Measurements from ENCODE around the gene SORBS1. TPM values are rescaled to one million over a fixed set of nuclear protein-coding genes. Genes with fewer than 3 reads are reported as not detected.
A peak's percentile ranks its signal among the peaks of the same experiment; 100 is the strongest.

SORBS1 gene
- total RNA-seq, 1 donor from 2014 or later: 431 TPM

- DNase-seq (ENCODE audit: low spot score): no peak
Measured at GRCh38 chr10:95565336-95565735, 4.2 kb upstream of the SORBS1 start.

GRCh38 chr10:95564291-95564690, 3.1 kb upstream of the SORBS1 start:
- DNase-seq (ENCODE audit: low spot score): no peak

GRCh38 chr10:95562341-95562965, 1.3 kb upstream of the SORBS1 start:
- no peak for DNase-seq (ENCODE audit: low spot score)

DNA sequence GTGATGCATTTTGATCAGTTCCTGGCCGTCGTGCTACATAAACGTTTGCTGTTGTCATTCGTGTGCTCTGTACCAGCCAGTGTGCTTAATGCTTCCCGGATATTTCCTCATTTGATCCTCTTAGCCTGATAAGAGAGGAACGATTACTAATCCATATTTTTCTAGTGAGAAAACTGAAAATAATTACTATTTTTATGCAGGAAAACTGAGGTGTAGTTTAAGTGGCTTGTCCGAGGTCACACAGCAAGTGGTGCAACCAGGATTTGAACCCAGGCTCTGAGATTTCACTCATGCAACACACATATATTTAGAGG, 650 bp upstream of the SORBS1 start:
- DNase-seq (ENCODE audit: low spot score): no peak

GRCh38 chr10:95560278-95561176, 644 bp downstream of the SORBS1 start:
- peak; percentile 35 for DNase-seq (ENCODE audit: low spot score)

DNA sequence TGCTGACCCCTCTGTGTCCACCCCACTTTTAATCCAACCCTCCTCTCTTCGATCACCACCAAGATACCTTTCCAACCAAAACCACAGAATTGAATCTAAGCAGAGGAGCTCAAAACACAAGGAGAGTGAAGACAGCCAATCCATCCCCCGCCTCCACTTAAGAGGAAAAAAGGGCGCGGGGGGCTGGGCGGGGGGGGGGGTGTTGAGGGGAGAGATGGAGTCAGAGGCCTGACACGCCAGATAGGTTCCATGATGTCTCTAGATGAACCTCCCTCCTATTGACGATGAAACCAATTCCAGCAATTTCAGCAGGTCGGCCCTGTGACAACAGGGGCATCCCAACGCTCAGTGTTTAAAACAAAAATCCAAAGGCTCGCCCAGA, 1.3 kb downstream of the SORBS1 start:
- no peak for DNase-seq (ENCODE audit: low spot score)

DNA sequence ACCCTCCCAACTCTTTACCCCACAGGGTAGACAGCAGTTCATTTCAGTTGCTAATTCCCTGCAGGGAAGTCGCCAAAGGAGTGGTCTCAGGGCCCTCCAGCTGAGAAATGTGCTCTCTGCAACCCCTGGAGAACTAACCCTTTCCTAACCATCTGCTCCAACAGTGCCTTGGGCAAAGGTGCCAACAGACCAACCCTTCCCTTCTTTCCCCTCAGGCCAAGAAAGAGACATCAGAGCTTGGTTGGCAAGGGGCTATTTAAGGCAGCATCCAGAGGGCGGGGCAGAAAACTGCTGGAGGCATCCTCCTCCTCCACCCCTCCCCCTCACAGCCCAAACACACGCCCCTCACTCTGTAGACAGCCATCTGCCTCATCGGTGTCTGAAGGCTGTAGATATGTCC, 1.7 kb downstream of the SORBS1 start:
- no peak for DNase-seq (ENCODE audit: low spot score)

GRCh38 chr10:95558593-95559320, 2.4 kb downstream of the SORBS1 start:
- no peak for DNase-seq (ENCODE audit: low spot score)

- DNase-seq (ENCODE audit: low spot score): no peak
Measured at GRCh38 chr10:95556994-95557767, 4.0 kb downstream of the SORBS1 start.

DNA sequence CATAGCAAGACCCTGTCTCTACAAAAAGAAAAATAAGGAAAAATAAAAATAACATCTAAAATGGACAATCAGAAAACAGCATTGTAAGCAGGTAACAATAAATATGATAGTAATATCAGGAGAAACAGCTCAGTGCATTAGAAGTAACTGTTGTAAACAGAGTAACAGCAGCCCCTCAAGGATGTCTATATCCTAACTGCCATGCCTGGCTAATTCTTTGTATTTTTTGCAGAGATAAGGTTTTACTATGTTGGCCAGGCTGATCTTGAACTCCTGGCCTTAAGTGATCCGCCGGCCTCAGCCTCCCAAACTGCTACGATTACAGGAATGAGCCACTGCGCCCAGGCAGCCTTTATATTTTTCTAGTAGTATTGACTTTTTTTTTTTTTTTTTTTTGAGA, 7.5 kb downstream of the SORBS1 start:
- no peak for DNase-seq (ENCODE audit: low spot score)

GRCh38 chr10:95552679-95553342, 8.4 kb downstream of the SORBS1 start:
- DNase-seq (ENCODE audit: low spot score): no peak

DNA sequence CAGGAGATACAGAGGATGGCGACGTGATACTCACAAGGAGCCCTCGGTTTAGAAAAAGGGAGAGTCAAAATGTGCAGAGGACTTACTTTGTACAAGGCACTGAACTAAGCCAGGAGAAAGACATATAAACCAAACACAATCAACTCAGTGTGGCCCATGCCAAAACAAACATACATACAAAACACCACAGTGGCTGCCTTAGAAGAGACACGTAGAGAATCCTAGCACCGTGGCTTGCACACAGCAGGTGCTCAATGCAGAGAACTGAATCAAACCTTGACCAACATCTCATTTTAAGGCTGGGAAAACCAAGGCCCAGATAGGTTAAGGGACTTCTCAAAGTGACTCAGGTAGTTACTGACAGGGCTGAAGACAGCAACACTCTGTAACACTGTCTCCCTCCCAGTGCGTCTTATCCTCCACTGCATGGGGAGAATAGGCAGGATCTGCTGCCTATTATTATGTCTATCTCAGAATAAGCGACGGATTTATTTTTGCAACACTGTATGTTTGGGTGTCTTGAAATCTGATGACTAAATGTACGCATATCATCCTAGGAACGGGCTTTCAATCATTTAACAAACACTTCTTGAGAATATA, 11.0 kb downstream of the SORBS1 start:
- DNase-seq (ENCODE audit: low spot score): no peak

- DNase-seq (ENCODE audit: low spot score): no peak
Measured at GRCh38 chr10:95547791-95548435, 13.3 kb downstream of the SORBS1 start.

DNA sequence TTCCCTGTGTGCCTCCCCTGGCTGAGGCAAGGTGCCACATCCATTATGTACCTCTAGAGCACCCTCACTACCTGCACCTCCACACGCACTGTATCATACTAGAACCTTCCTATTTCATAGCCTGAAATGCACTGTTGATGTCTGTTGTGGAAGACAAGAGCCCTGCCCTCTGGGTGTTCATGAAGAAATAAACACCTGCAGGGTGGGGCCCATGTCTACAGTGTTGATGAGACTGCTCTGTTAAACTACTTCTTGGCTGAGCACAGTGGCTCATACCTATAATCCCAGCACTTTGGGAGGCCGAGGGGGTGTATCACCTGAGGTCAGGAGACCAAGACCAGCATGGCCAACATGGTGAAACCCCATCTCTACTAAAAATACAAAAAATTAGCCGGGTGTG, 14.0 kb downstream of the SORBS1 start:
- DNase-seq (ENCODE audit: low spot score): no peak

DNA sequence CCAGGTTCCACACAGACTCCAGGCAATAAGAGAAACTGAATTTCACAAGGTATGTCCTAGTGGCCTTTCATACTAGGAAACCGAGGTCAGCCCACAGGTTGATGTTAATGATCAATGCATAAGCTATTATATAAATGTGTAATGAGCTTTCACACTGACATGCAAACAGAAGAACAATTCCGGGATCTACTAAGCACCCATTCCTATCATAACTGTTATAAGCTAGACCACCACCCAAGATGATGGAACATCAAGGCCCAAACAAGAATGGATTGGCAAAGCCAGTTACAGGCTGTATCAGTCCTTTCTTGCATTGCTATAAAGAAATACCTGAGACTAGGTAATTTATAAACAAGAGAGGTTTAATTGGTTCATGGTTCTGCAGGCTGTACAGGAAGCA, 15.2 kb downstream of the SORBS1 start:
- DNase-seq (ENCODE audit: low spot score): no peak

- DNase-seq (ENCODE audit: low spot score): no peak
Measured at GRCh38 chr10:95544783-95545500, 16.2 kb downstream of the SORBS1 start.

- no peak for DNase-seq (ENCODE audit: low spot score)
Measured at GRCh38 chr10:95543459-95543858, 17.7 kb downstream of the SORBS1 start.

DNA sequence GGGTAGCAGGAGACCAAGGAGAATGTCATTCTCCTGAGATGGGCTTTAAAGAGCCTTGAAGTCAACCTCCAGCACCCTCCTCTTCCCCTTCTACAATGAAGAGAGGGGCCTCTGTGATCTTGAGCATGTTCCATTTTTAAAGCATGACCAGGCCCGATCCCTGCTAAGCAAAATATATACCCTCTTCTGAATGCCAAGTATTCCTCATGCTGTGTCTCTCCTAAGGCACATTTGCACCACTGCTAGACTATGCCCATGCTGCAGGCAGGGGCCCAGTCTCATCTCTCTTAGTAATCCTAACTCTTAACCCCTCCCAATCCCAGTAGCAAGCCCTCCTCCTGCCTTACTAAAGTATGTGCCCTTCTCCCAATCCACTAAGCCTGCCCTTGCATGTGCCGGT, 18.4 kb downstream of the SORBS1 start:
- no peak for DNase-seq (ENCODE audit: low spot score)

- no peak for DNase-seq (ENCODE audit: low spot score)
Measured at GRCh38 chr10:95542330-95542729, 18.8 kb downstream of the SORBS1 start.

- DNase-seq (ENCODE audit: low spot score): no peak
Measured at GRCh38 chr10:95540514-95541052, 20.6 kb downstream of the SORBS1 start.
